KG1 (cell line): Measurements from ENCODE around the gene ASB7.
"Not testable (repeated sequence)": the region's sequence is repeated elsewhere in the genome, so short reads cannot be mapped to it uniquely, and the experiment has no call there.

Experiments used
- DNase-seq: peaks from one replicate; lab custom pipeline; 2025; lab: John Stamatoyannopoulos, UW

The ASB7 gene

DNA sequence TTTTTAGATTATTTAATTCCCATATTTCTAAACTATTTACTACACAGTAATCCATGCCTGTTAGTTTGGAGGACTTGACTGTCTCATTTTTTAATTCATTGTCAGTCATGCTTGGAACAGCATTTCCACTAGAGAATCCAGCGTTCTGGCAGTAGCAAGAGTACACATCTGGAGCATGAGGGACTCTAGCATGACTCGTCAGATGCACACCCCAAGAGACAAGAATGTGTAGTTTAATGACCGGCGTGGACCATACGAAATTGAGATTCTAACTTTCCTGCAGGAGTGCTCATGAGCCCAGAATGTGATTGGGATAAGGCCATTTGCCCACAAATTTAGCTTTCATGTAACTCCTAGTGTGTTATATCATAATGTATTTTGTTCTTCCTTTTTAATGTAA, 48.9 kb downstream of the ASB7 start:
- DNase-seq = no peak

DNA sequence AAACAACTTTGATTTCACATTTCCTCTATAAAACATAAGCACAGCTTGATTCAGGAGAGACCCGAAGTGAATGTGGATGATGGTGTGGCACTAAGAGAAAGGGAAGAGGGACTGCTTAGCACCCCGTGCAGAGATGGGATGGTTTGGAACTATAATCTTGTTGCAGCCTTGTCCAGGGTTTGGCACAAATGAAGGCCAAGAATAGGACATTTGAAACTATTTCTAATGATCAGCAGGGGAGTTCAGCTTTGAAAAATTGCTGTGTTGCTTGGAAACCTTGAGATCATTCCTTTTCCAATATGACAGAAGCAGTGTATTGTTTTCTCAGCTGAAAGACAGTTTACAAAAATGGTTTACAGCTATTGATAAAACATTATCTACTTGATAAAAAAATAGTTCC, 49.7 kb downstream of the ASB7 start:
- DNase-seq = no peak

- DNase-seq = no peak
These were observed 51.2 kb downstream of the ASB7 start for GRCh38 chr15:100653608-100654007.

- no peak for DNase-seq
These were observed 56.5 kb downstream of the ASB7 start for GRCh38 chr15:100658895-100659294.

DNA sequence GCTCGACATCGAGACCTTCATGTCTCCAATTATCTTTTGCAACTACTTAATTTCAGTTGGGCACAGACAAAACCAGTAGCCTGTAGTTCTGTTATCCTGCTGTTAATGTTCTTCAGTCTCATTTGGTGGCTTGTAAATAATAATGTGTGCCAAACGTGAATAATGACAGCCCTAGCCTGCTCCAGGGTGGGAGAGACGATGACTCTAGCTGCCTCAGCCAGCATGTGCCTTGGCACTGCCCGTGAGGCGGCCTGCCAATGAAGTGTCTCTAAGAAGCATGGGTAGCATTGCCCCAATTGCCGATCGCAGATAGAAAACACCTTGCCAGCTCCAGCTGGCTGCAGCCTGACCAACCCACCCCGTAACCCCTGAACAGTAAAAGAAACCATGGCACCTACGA, 58.8 kb downstream of the ASB7 start:
- no peak for DNase-seq

DNA sequence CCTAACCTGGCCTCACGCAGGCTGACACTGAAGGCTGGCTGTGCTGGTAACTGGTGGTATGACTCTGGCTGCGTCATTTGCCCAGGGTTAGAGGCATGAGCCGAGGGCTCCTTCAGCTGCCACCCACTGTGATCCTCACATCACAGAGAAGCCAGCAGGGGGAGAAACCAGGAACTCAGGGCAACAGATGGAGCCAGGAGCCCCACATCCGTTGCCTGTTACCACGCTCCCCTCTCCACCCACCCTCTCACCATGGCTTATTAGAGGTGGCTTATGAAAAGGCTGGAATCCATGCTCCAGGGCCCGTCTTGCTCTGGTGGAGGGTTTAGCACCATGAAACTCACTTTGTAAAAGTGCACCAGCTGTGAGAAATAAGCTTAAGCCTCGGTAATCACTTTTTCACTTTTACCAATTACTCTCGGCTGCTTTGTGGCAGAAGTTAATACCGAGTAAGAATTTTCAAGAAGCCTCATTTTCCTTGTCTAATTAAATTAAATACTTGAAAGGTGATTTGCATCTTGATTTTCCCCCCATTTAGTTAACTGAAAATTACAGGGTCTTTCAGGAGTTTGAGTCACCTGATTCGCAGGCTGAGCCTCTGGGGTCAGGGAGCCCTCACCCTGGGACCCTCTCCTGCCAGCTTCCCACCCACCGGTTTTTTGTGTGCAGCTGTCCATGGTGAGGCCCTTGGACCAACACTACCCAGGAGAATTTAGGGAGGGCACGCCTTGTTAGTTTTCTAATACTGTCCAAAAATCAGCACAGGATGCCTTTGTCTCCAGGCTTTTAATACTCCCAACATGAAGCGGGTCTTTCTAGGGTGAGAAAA, 60.9 kb downstream of the ASB7 start:
- no peak for DNase-seq

- no peak for DNase-seq
These were observed 61.5 kb downstream of the ASB7 start for GRCh38 chr15:100663915-100664281.

DNA sequence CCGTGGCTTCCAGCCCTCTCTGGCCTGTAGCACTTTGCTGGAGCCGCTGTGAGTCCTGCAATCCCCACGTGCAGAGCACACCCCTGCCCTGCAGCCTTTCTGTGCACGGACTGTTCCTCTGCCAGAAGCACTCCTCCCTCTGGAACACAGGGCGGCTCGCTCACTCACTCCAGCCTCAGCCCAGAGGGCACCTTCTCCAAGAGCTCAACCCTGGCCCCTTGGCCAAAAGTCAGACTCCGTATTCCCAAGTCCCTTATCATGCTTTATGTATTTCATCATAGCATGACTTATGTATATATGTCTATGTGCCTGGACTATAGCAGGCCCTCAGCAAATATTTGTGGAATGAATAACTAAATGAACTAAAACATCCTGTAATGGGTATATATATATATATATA, 63.2 kb downstream of the ASB7 start:
- no peak for DNase-seq

DNA sequence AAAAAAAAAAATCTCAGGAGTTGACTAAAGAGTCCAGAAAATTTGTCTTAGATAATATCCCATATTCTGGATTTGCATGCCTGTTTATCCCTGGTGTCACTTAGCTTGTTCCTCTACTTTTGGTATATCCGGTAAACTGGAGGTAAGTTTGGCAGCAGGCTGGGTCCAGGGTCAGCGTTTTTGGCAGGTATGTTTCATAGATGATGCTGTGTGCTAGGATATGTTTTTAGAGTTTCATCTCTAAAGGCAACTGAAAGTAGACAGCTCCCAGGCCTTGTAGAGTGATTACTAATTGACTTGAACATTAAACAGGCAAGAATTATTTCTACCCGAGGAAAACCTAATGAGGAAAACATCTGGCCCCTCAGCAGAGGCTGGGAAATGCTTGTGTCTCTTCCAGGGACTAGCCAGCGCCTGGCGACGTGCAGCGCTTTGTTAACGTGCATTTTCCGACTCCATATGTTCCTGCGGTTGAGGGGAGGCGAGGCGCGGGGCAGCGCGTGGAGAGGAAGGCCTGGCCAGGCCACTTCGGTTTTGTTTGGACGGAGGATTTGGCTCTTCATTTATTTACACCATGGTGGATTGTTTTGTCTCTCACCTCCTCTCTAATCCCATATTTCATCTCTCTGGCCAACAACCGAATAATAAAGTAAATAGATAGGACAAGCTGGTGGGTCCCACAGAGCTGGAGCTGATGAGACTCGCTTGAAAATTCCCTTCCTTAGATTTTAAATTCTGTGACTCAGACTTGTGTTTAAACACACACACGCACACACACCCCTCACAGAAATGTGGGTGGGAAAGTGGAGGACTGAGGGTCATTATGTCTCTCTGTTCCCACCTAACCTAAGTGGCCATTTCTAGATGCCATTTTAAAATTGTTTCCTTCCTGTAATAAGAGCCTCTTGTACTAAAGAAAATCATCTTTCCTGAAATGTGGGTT, 65.3 kb downstream of the ASB7 start:
- no peak for DNase-seq

DNA sequence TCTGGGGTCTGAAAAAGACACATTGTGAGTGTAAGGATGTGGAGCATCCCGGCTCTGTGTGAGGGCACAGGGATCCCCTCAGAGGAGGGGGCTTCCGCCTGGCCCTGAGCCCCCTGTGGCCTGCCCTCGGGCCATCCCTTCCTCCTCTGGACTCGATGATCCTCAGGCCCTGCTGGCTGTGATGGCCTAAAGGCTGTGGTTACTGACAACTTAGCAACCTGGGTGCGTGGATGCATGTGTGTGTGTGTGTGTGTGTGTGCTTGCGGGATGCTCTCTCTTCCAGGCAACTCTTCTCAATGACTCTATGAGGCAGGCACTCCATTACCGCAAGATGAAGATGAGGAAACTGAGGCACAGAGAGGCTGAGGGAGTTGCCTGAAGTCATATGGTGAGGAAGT, 66.0 kb downstream of the ASB7 start:
- no peak for DNase-seq

- no peak for DNase-seq
These were observed 66.9 kb downstream of the ASB7 start for GRCh38 chr15:100669260-100669659.

- DNase-seq = no peak
These were observed 68.2 kb downstream of the ASB7 start for GRCh38 chr15:100670505-100671021.

GRCh38 chr15:100671124-100671680, 68.8 kb downstream of the ASB7 start:
- no peak for DNase-seq

- no peak for DNase-seq
These were observed 69.6 kb downstream of the ASB7 start for GRCh38 chr15:100671858-100672543.

DNA sequence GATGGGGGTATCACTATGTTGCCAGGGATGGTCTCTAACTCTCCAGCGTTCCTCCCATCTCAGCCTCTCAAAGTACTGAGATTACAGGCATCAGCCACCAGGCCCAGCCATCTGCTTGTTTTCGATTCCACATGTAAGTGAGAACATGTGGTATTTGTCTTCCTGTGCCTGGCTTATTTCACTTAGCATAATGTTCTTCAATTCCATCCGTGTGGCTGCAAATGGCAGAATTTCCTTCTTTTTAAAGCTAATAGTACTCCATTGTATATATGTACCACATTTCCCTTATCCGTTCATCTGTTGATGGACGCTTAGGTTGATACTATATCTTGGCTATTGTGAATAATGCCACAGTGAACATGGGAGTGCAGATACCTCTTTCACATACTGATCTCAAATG, 70.6 kb downstream of the ASB7 start:
- no peak for DNase-seq

DNA sequence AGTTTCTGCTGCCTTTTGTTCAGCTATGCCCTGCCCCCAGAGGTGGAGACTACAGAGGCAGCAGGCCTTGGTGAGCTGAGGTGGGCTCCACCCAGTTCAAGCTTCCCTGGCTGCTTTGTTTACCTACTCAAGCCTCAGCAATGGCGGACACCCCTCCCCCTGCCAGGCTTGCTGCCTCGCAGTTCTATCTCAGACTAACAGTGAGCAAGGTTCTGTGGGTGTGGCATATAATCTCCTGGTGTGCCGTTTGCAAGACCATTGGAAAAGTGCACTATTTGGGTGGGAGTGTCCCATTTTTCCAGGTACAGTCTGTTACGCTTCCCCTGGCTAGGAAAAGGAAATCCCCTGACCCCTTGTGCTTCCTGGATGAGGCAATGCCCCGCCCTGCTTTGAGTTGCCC, 76.8 kb downstream of the ASB7 start:
- DNase-seq = not testable (repeated sequence)

- no peak for DNase-seq
These were observed 78.3 kb downstream of the ASB7 start for GRCh38 chr15:100680726-100681125.

DNA sequence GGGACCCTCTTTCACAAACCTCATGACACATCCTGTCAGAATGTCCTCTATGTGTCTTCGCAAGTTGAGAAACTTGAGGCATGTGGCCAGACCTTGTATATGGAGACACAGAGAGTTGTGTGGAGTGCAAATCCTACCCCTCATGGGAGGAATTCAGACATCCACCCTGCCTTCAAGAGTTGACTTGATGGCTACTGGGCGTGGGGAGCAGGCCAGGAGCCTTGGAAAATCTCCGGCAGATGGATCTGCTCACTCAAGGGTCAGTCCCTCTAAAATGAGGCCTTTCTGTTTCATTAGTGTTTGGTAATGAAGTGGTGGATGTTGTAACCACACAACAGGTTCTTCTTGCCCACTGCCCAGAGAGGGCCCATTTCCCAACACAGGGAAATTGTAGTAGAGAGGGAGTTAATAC, 79.0 kb downstream of the ASB7 start:
- no peak for DNase-seq

GRCh38 chr15:100682468-100682867, 80.1 kb downstream of the ASB7 start:
- no peak for DNase-seq

GRCh38 chr15:100683434-100683833, 81.0 kb downstream of the ASB7 start:
- DNase-seq = no peak

- no peak for DNase-seq
These were observed 82.2 kb downstream of the ASB7 start for GRCh38 chr15:100684591-100684990.
